HG03159 (cell line): ENCODE measurements around the gene WNT11.

Experiments used
- ATAC-seq: cut with Tn5 transposase; IDR thresholded peaks from one replicate; pipeline ENCODE4 v1.9.1; 2021; ENCODE audit warnings: mild to moderate bottlenecking, moderate library complexity; ENCODE audit not compliant: unreplicated experiment

WNT11 gene

GRCh38 chr11:76238551-76238950 lies 32.2 kb upstream of the WNT11 start:
- ATAC-seq = no peak

- ATAC-seq = no peak
Measured at GRCh38 chr11:76237914-76238313, 31.6 kb upstream of the WNT11 start.

- no peak for ATAC-seq
Measured at GRCh38 chr11:76237000-76237649, 30.8 kb upstream of the WNT11 start.

- ATAC-seq = peak; percentile 17
Measured at GRCh38 chr11:76236092-76236999, 30.0 kb upstream of the WNT11 start.

GRCh38 chr11:76235233-76236091 lies 29.2 kb upstream of the WNT11 start:
- ATAC-seq = peak; percentile 61

GRCh38 chr11:76234416-76235232 lies 28.3 kb upstream of the WNT11 start:
- peak; percentile 19 for ATAC-seq

- no peak for ATAC-seq
Measured at GRCh38 chr11:76234021-76234415, 27.7 kb upstream of the WNT11 start.

- no peak for ATAC-seq
Measured at GRCh38 chr11:76233196-76233921, 27.1 kb upstream of the WNT11 start.

- no peak for ATAC-seq
Measured at GRCh38 chr11:76232026-76232665, 25.8 kb upstream of the WNT11 start.

- ATAC-seq = no peak
Measured at GRCh38 chr11:76231121-76231738, 24.9 kb upstream of the WNT11 start.

GRCh38 chr11:76230392-76230791 lies 24.1 kb upstream of the WNT11 start:
- ATAC-seq = no peak

GRCh38 chr11:76229690-76230240 lies 23.5 kb upstream of the WNT11 start:
- ATAC-seq = no peak

- ATAC-seq = no peak
Measured at GRCh38 chr11:76228875-76229149, 22.5 kb upstream of the WNT11 start.

GRCh38 chr11:76228071-76228874 lies 22.0 kb upstream of the WNT11 start:
- no peak for ATAC-seq

- ATAC-seq = no peak
Measured at GRCh38 chr11:76226626-76227025, 20.3 kb upstream of the WNT11 start.

- ATAC-seq = no peak
Measured at GRCh38 chr11:76225122-76225611, 18.9 kb upstream of the WNT11 start.

- no peak for ATAC-seq
Measured at GRCh38 chr11:76224461-76225121, 18.3 kb upstream of the WNT11 start.
